ENCODE data around the gene ING1. TPM values are rescaled to one million over a fixed set of nuclear protein-coding genes. Genes with fewer than 3 reads are reported as not detected.
A peak's percentile ranks its signal among the peaks of the same experiment; 100 is the strongest.

Gene ING1
- total RNA-seq, 2 donors from 2014 or later, result 11.6 to 26.3 TPM

DNA sequence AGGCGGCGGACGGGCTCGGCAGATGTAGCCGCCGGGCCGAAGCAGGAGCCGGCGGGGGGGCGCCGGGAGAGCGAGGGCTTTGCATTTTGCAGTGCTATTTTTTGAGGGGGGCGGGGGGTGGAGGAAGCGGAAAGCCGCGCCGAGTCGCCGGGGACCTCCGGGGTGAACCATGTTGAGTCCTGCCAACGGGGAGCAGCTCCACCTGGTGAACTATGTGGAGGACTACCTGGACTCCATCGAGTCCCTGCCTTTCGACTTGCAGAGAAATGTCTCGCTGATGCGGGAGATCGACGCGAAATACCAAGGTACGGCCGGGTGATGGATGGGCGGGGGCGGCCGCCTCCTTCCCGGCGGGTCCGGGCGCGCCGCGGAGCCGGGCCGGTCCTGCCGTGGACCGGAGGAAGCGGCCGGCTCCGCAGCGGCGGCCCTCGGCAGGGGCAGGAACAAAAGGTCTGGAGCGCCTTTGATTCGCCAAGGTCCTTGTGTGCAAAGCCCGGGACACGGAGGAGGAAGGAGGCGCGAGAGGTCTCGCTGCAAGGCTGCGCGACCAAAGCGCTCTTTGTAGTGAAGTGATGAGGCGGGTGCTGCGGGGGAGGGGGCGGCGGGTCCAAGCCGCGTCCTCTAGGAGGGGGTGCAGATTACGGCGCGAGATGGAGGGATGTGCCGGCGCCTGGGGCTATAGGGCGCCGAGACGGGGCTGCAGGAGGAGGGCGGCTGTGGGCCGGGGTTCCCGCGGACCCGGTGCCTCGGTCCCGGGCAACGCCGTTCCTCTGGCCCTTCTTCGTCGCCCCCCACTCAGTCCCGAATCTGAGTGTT, 689 bp downstream of the ING1 start:
- Histone ChIP-seq H3K27me3 (replicated peaks; ENCODE audit: insufficient read depth) (no peaks in the 10 kb centered on the region), H3K27ac (peak overlapping the region; percentile 99), H3K36me3 (peaks cover under 1% of the 10 kb centered on the region), H3K4me3 (peak overlapping the region; percentile 98), H3K4me1 (ENCODE audit: control insufficient read depth in 1 of 2, low read depth in 2 of 2) (peaks cover 22 to 29% of the 10 kb centered on the region in 2 donors), H3K9me3 (no peaks in the 10 kb centered on the region)
- ATAC-seq (ENCODE audit: insufficient number of reproducible peaks, low FRiP score, low read depth) (no peak), DNase-seq (ENCODE audit: low spot score) (no peak)
- TF ChIP-seq CTCF (IDR thresholded peaks at IDR 0.05), result no peak

GRCh38 chr13:110714797-110715394, 1.4 kb downstream of the ING1 start:
- TF ChIP-seq CTCF (IDR thresholded peaks at IDR 0.05), result no peak
- Histone ChIP-seq H3K9me3 (no peaks in the 10 kb centered on the region), H3K27ac (peak overlapping the region; percentile 99), H3K4me3 (peak overlapping the region; percentile 98), H3K27me3 (replicated peaks; ENCODE audit: insufficient read depth) (no peaks in the 10 kb centered on the region), H3K36me3 (peaks cover 6% of the 10 kb centered on the region), H3K4me1 (ENCODE audit: control insufficient read depth in 1 of 2, low read depth in 2 of 2) (peaks cover 22 to 29% of the 10 kb centered on the region in 2 donors)
- ATAC-seq (ENCODE audit: insufficient number of reproducible peaks, low FRiP score, low read depth) (no peak), DNase-seq (ENCODE audit: low spot score) (no peak)

DNA sequence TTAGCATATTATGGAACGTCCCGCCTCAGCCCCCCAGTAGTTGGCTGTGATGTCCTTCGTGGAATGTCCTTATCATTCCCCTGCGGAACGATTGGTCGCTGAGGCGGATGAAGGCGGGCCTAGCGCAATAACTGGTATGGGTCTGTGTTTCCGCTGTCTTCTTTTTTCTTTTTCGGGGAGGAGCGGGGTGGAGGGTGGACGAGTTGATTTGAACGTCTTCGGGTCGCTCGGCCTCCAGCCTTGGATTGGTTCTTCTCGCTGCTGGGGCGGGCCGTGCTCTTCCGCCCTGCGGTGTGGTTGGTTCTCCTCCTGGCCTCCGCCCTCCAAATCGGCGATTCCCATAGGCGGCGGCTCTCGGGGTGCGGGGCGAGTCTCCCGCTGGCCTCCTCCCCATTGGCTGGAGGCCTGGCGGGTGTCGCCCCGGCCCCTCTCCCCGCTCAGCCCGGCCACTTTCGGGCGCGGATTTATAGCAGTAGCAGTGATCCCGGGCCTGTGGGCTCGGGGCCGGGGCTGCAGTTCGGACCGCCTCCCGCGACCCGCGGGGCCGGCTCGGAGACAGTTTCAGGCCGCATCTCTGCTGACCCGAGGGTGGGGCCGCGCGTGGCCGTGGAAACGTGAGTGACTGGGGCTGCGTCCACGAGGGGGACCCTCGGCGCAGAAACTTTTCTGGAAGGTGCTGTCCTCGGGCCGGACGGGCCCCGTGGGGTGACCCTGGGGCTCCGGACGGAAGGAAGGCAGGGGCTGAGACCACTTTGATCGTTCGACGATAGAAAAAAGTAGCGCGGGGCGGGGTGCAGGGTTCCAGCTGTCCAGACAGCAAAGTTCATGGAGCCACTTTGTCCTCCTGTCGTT, 2.1 kb downstream of the ING1 start:
- Histone ChIP-seq H3K4me1 (ENCODE audit: control insufficient read depth in 1 of 2, low read depth in 2 of 2) (peaks cover 22 to 29% of the 10 kb centered on the region in 2 donors), H3K9me3 (no peaks in the 10 kb centered on the region), H3K27me3 (replicated peaks; ENCODE audit: insufficient read depth) (no peaks in the 10 kb centered on the region), H3K27ac (peak overlapping the region; percentile 99), H3K4me3 (peak overlapping the region; percentile 98), H3K36me3 (peaks cover 6% of the 10 kb centered on the region)
- DNase-seq (ENCODE audit: low spot score) (peak; percentile 98), ATAC-seq (ENCODE audit: insufficient number of reproducible peaks, low FRiP score, low read depth) (peak; percentile 70)
- TF ChIP-seq CTCF (IDR thresholded peaks at IDR 0.05), result peak; percentile 9

GRCh38 chr13:110716247-110716515, 2.7 kb downstream of the ING1 start:
- Histone ChIP-seq H3K4me1 (ENCODE audit: control insufficient read depth in 1 of 2, low read depth in 2 of 2) (peaks cover 20 to 26% of the 10 kb centered on the region in 2 donors), H3K27ac (peak overlapping the region; percentile 81 to 96), H3K27me3 (replicated peaks; ENCODE audit: insufficient read depth) (no peaks in the 10 kb centered on the region), H3K9me3 (no peaks in the 10 kb centered on the region), H3K36me3 (peaks cover 6% of the 10 kb centered on the region), H3K4me3 (peak overlapping the region; percentile 77)
- ATAC-seq (ENCODE audit: insufficient number of reproducible peaks, low FRiP score, low read depth), result no peak
- DNase-seq (ENCODE audit: low spot score), result no peak
- no peak for TF ChIP-seq CTCF (IDR thresholded peaks at IDR 0.05)

Data from thoracic aorta (tissue), 2 donors.